ENCODE results near the gene VGLL4. TPM values are rescaled to one million over a fixed set of nuclear protein-coding genes. Genes with fewer than 3 reads are reported as not detected.

Gene VGLL4
- total and polyA plus RNA-seq, 5 experiments from 2014 or later: 19.3 to 31.3 (median 25.7) TPM

- Mint-ChIP-seq H3K4me1 (peaks cover 3 to 34% (median 19%) of the 10 kb centered on the region in 4 donors), H3K9me3 (no peaks in the 10 kb centered on the region)
These were observed 72.8 kb downstream of the VGLL4 start for GRCh38 chr3:11570789-11571495.

GRCh38 chr3:11570251-11570650 is 73.5 kb downstream of the VGLL4 start:
- H3K4me1 Mint-ChIP-seq: peaks cover 3 to 34% (median 19%) of the 10 kb centered on the region in 4 donors
- H3K4me3 Mint-ChIP-seq: no peak overlapping the region
- DNase-seq (no peak), ATAC-seq (no peak)
- no peaks in the 10 kb centered on the region for H3K27me3 Mint-ChIP-seq
- H3K27ac Mint-ChIP-seq: peak overlapping the region in 5 of 10 donors; percentile 7 to 89 (median 61)
- H3K36me3 Mint-ChIP-seq: peaks cover 0 to 38% (median 4%) of the 10 kb centered on the region in 3 donors
- POLR2A ChIA-PET: no interaction called here
- H3K9me3 Mint-ChIP-seq: no peaks in the 10 kb centered on the region

More at GRCh38 chr3:11570789-11571495, 72.8 kb downstream of the VGLL4 start:
- ATAC-seq (no peak), DNase-seq (no peak)
- POLR2A ChIA-PET: no interaction called here
- H3K36me3 Mint-ChIP-seq: peaks cover 0 to 45% (median 4%) of the 10 kb centered on the region in 3 donors
- H3K27me3 Mint-ChIP-seq: no peaks in the 10 kb centered on the region
- H3K4me3 Mint-ChIP-seq: no peak overlapping the region
- H3K27ac Mint-ChIP-seq: peak overlapping the region in 5 of 10 donors; percentile 7 to 91 (median 72)

- no peaks in the 10 kb centered on the region for H3K27me3 Mint-ChIP-seq
These were observed 74.5 kb downstream of the VGLL4 start for GRCh38 chr3:11569156-11569741.

GRCh38 chr3:11568503-11569155 is 75.1 kb downstream of the VGLL4 start:
- POLR2A ChIA-PET: no interaction called here
- no peak for DNase-seq
- H3K4me1 Mint-ChIP-seq: peaks cover 3 to 26% (median 15%) of the 10 kb centered on the region in 4 donors
- H3K27ac Mint-ChIP-seq: peak overlapping the region in 3 of 10 donors; percentile 29 to 75 (median 69)
- no peak overlapping the region for H3K4me3 Mint-ChIP-seq
- no peaks in the 10 kb centered on the region for H3K27me3 Mint-ChIP-seq
- no peak for ATAC-seq
- H3K36me3 Mint-ChIP-seq: peaks cover 0 to 36% (median 4%) of the 10 kb centered on the region in 3 donors
- no peaks in the 10 kb centered on the region for H3K9me3 Mint-ChIP-seq

More at GRCh38 chr3:11569156-11569741, 74.5 kb downstream of the VGLL4 start:
- POLR2A ChIA-PET: no interaction called here
- Mint-ChIP-seq H3K4me3 (no peak overlapping the region), H3K4me1 (peaks cover 3 to 32% (median 17%) of the 10 kb centered on the region in 4 donors), H3K27ac (peak overlapping the region in 6 of 10 donors; percentile 10 to 89 (median 69)), H3K9me3 (no peaks in the 10 kb centered on the region), H3K36me3 (peaks cover 0 to 34% (median 4%) of the 10 kb centered on the region in 3 donors)
- no peak for ATAC-seq
- DNase-seq: no peak

- no peak for ATAC-seq
These were observed 75.9 kb downstream of the VGLL4 start for GRCh38 chr3:11567516-11568467.

GRCh38 chr3:11566916-11567315 is 76.8 kb downstream of the VGLL4 start:
- ATAC-seq: no peak
- H3K27me3 Mint-ChIP-seq: no peaks in the 10 kb centered on the region
- no peak for DNase-seq
- POLR2A ChIA-PET: no interaction called here
- H3K27ac Mint-ChIP-seq: peak overlapping the region in 3 of 10 donors; percentile 6 to 86 (median 61)
- peaks cover 0 to 36% (median 5%) of the 10 kb centered on the region in 3 donors for H3K36me3 Mint-ChIP-seq
- no peaks in the 10 kb centered on the region for H3K9me3 Mint-ChIP-seq
- peaks cover 3 to 16% (median 10%) of the 10 kb centered on the region in 4 donors for H3K4me1 Mint-ChIP-seq
- no peak overlapping the region for H3K4me3 Mint-ChIP-seq

More at GRCh38 chr3:11567516-11568467, 75.9 kb downstream of the VGLL4 start:
- POLR2A ChIA-PET: no interaction called here
- no peaks in the 10 kb centered on the region for H3K9me3 Mint-ChIP-seq
- H3K36me3 Mint-ChIP-seq: peaks cover 0 to 38% (median 5%) of the 10 kb centered on the region in 3 donors
- peaks cover 3 to 22% (median 12%) of the 10 kb centered on the region in 4 donors for H3K4me1 Mint-ChIP-seq
- no peaks in the 10 kb centered on the region for H3K27me3 Mint-ChIP-seq
- H3K27ac Mint-ChIP-seq: peak overlapping the region in 4 of 10 donors; percentile 31 to 67 (median 48)
- H3K4me3 Mint-ChIP-seq: no peak overlapping the region
- no peak for DNase-seq

GRCh38 chr3:11566478-11566877 is 77.2 kb downstream of the VGLL4 start:
- POLR2A ChIA-PET: no interaction called here
- H3K36me3 Mint-ChIP-seq: peaks cover 0 to 36% (median 5%) of the 10 kb centered on the region in 3 donors
- no peaks in the 10 kb centered on the region for H3K27me3 Mint-ChIP-seq

GRCh38 chr3:11565932-11566331 is 77.8 kb downstream of the VGLL4 start:
- POLR2A ChIA-PET: no interaction called here
- peaks cover 0 to 35% (median 5%) of the 10 kb centered on the region in 3 donors for H3K36me3 Mint-ChIP-seq
- DNase-seq: no peak
- peak overlapping the region in 2 of 10 donors; percentile 34 to 61 for H3K27ac Mint-ChIP-seq
- H3K9me3 Mint-ChIP-seq: no peaks in the 10 kb centered on the region
- ATAC-seq: no peak
- no peak overlapping the region for H3K4me3 Mint-ChIP-seq
- no peaks in the 10 kb centered on the region for H3K27me3 Mint-ChIP-seq
- H3K4me1 Mint-ChIP-seq: peaks cover 3 to 15% (median 9%) of the 10 kb centered on the region in 4 donors

More at GRCh38 chr3:11566478-11566877, 77.2 kb downstream of the VGLL4 start:
- H3K27ac Mint-ChIP-seq: peak overlapping the region in 3 of 10 donors; percentile 44 to 86 (median 61)
- no peak for ATAC-seq
- DNase-seq: no peak
- H3K4me1 Mint-ChIP-seq: peaks cover 3 to 16% (median 10%) of the 10 kb centered on the region in 4 donors
- H3K9me3 Mint-ChIP-seq: no peaks in the 10 kb centered on the region
- no peak overlapping the region for H3K4me3 Mint-ChIP-seq

- ATAC-seq: no peak
- Mint-ChIP-seq H3K9me3 (no peaks in the 10 kb centered on the region), H3K4me1 (peaks cover 0 to 11% (median 8%) of the 10 kb centered on the region in 4 donors), H3K36me3 (peaks cover 0 to 33% (median 5%) of the 10 kb centered on the region in 3 donors), H3K27ac (peak overlapping the region in 2 of 10 donors; percentile 34 to 61), H3K4me3 (no peak overlapping the region), H3K27me3 (no peaks in the 10 kb centered on the region)
- POLR2A ChIA-PET: no interaction called here
- no peak for DNase-seq
These were observed 78.2 kb downstream of the VGLL4 start for GRCh38 chr3:11565492-11565891.

GRCh38 chr3:11565072-11565471 is 78.6 kb downstream of the VGLL4 start:
- ATAC-seq: no peak
- H3K4me3 Mint-ChIP-seq: no peak overlapping the region
- peaks cover 0 to 34% (median 5%) of the 10 kb centered on the region in 3 donors for H3K36me3 Mint-ChIP-seq
- peak overlapping the region in 1 of 10 donors; percentile 61 for H3K27ac Mint-ChIP-seq
- peaks cover 0 to 10% (median 6%) of the 10 kb centered on the region in 4 donors for H3K4me1 Mint-ChIP-seq
- H3K9me3 Mint-ChIP-seq: no peaks in the 10 kb centered on the region
- no peaks in the 10 kb centered on the region for H3K27me3 Mint-ChIP-seq
- DNase-seq: no peak
- POLR2A ChIA-PET: no interaction called here

GRCh38 chr3:11564577-11565001 is 79.1 kb downstream of the VGLL4 start:
- DNase-seq: no peak
- no peaks in the 10 kb centered on the region for H3K27me3 Mint-ChIP-seq
- no peak for ATAC-seq
- no peak overlapping the region for H3K4me3 Mint-ChIP-seq
- no peaks in the 10 kb centered on the region for H3K9me3 Mint-ChIP-seq
- peaks cover 0 to 11% (median 7%) of the 10 kb centered on the region in 4 donors for H3K4me1 Mint-ChIP-seq
- H3K36me3 Mint-ChIP-seq: peaks cover 0 to 39% (median 5%) of the 10 kb centered on the region in 3 donors
- POLR2A ChIA-PET: no interaction called here
- H3K27ac Mint-ChIP-seq: peak overlapping the region in 2 of 10 donors; percentile 48 to 80

GRCh38 chr3:11563865-11564185 is 79.9 kb downstream of the VGLL4 start:
- Mint-ChIP-seq H3K4me3 (no peak overlapping the region), H3K4me1 (peaks cover 0 to 11% (median 7%) of the 10 kb centered on the region in 4 donors), H3K9me3 (no peaks in the 10 kb centered on the region), H3K27me3 (no peaks in the 10 kb centered on the region), H3K27ac (peak overlapping the region in 4 of 10 donors; percentile 44 to 87 (median 82)), H3K36me3 (peaks cover 0 to 41% (median 7%) of the 10 kb centered on the region in 3 donors)
- POLR2A ChIA-PET: no interaction called here
- DNase-seq (no peak), ATAC-seq (no peak)

Measured in naive thymus-derived CD8-positive, alpha-beta T cell (primary cell).